HG03097 (cell line): ENCODE measurements around the gene KHNYN.
"Not testable (repeated sequence)": the region's sequence is repeated elsewhere in the genome, so short reads cannot be mapped to it uniquely, and the experiment has no call there.

ENCODE experiments used
- ATAC-seq: cut with Tn5 transposase; IDR thresholded peaks from one replicate; pipeline ENCODE4 v1.9.1; 2021; ENCODE audit not compliant: unreplicated experiment, low FRiP score

Gene KHNYN

GRCh38 chr14:24437020-24437735, 7.4 kb downstream of the KHNYN start:
- ATAC-seq = no peak

- ATAC-seq = no peak
Observed at GRCh38 chr14:24437736-24438067, 7.9 kb downstream of the KHNYN start.

GRCh38 chr14:24438223-24439097, 8.7 kb downstream of the KHNYN start:
- ATAC-seq = no peak

- no peak for ATAC-seq
Observed at GRCh38 chr14:24439257-24439656, 9.5 kb downstream of the KHNYN start.

GRCh38 chr14:24439830-24440605, 10.3 kb downstream of the KHNYN start:
- no peak for ATAC-seq

- ATAC-seq = no peak
Observed at GRCh38 chr14:24440606-24441399, 11.0 kb downstream of the KHNYN start.

GRCh38 chr14:24441485-24441884, 11.7 kb downstream of the KHNYN start:
- ATAC-seq = no peak

GRCh38 chr14:24441904-24442239, 12.1 kb downstream of the KHNYN start:
- no peak for ATAC-seq

GRCh38 chr14:24442240-24443052, 12.7 kb downstream of the KHNYN start, which contains the start of gene SDR39U1:
Gene SDR39U1, minus strand, starts transcription at chr14:24442776. Its CDS starts 7 bp downstream, at chr14:24442769.
- peak; percentile 86 for ATAC-seq

- no peak for ATAC-seq
Observed at GRCh38 chr14:24443053-24443665, 13.4 kb downstream of the KHNYN start.

GRCh38 chr14:24450828-24451227, 21.1 kb downstream of the KHNYN start:
- not testable (repeated sequence) for ATAC-seq

- ATAC-seq = no peak
Observed at GRCh38 chr14:24456980-24457379, 27.2 kb downstream of the KHNYN start.

GRCh38 chr14:24458736-24459135, 29.0 kb downstream of the KHNYN start:
- no peak for ATAC-seq

GRCh38 chr14:24459331-24459730, 29.6 kb downstream of the KHNYN start:
- ATAC-seq = no peak

- ATAC-seq = no peak
Observed at GRCh38 chr14:24461336-24461735, 31.6 kb downstream of the KHNYN start.

GRCh38 chr14:24463017-24463883, 33.5 kb downstream of the KHNYN start:
- ATAC-seq = no peak

- ATAC-seq = no peak
Observed at GRCh38 chr14:24463884-24464785, 34.4 kb downstream of the KHNYN start.
